ENCODE measurements around the gene PROSER2. TPM values are rescaled to one million over a fixed set of nuclear protein-coding genes. Genes with fewer than 3 reads are reported as not detected.

PROSER2 gene
- total RNA-seq, 1 experiment from 2014 or later = 10.6 TPM

DNA sequence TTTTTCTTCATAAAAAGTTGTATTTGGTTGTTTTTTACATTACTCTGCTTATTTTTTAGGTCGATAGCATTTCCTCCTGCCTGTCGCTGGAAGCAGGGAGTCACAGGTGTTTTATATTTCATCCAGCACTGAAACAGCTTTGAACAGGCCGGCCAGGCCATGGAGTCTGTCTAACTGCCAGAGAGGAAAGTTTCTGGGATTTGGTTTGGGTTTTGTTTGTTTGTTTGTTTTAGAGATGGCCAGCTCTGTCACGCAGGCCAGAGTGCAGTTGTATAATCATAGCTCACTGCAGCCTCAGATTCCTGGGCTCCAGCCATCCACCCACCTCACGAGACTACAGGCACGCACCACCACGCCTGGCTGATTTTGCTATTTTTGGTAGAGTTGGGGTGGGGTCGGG, 23.4 kb downstream of the PROSER2 start:
- Histone ChIP-seq H3K27ac (ENCODE audit: insufficient read length, low read depth, low read length) (no peak overlapping the region), H3K27me3 (ENCODE audit: insufficient read depth, low read length) (no peaks in the 10 kb centered on the region), H4K5ac (ENCODE audit: insufficient read length, low read depth, low read length) (no peak overlapping the region), H3K4me2 (ENCODE audit: insufficient read depth, insufficient read length, low read length) (no peak overlapping the region), H2BK120ac (ENCODE audit: low read depth, low read length, poor library complexity, severe bottlenecking) (no peak overlapping the region), H2AK5ac (ENCODE audit: insufficient read length, low read length) (no peak overlapping the region), H3K14ac (ENCODE audit: insufficient read depth, low read length) (no peak overlapping the region), H2BK20ac (ENCODE audit: low read depth, low read length, poor library complexity, severe bottlenecking) (no peak overlapping the region), H2AFZ (ENCODE audit: low read length) (no peak overlapping the region), H2BK15ac (ENCODE audit: low read depth, low read length) (no peak overlapping the region), H3K4ac (ENCODE audit: low read depth, low read length) (no peak overlapping the region), H3T11ph (ENCODE audit: low read length) (no peak overlapping the region), H3K56ac (ENCODE audit: insufficient read length, low read depth, low read length) (no peak overlapping the region), H4K91ac (ENCODE audit: insufficient read length, low read depth, low read length) (no peak overlapping the region), H3K18ac (ENCODE audit: insufficient read length, low read depth, low read length) (no peak overlapping the region), H3K4me1 (ENCODE audit: insufficient read depth, low read length) (no peaks in the 10 kb centered on the region), H2BK12ac (ENCODE audit: insufficient read length, low read depth, low read length) (no peak overlapping the region), H3K23me2 (ENCODE audit: insufficient read length, low read depth, low read length, poor library complexity, severe bottlenecking) (no peaks in the 10 kb centered on the region), H3K79me1 (ENCODE audit: insufficient read depth, low read depth, low read length, poor library complexity, severe bottlenecking) (no peaks in the 10 kb centered on the region), H3K9ac (ENCODE audit: extremely low read depth, insufficient read length, low read length) (no peak overlapping the region), H4K20me1 (ENCODE audit: control insufficient read depth, insufficient read depth, insufficient read length) (no peaks in the 10 kb centered on the region), H3K9me3 (ENCODE audit: control insufficient read depth, low read depth, low read length) (no peaks in the 10 kb centered on the region), H3K23ac (ENCODE audit: insufficient read length, low read depth, low read length) (no peak overlapping the region), H2BK5ac (ENCODE audit: insufficient read length, low read length) (no peak overlapping the region), H4K8ac (replicated peaks; ENCODE audit: insufficient read length, low read depth, low read length) (no peak overlapping the region), H3K79me2 (ENCODE audit: insufficient read depth, low read length) (no peaks in the 10 kb centered on the region)
- no peak for DNase-seq
- Mint-ChIP-seq H3K9me3 (no peaks in the 10 kb centered on the region), H3K4me3 (no peak overlapping the region), H3K27ac (peak overlapping the region in 1 of 3 experiments; percentile 26; a peak in 3 of 7 replicates), H3K36me3 (ENCODE audit: insufficient read depth in 1 of 3, low read depth in 3 of 3) (peaks cover 0 to 4% (median 0%) of the 10 kb centered on the region in 3 experiments; a peak in 2 of 7 replicates), H3K4me1 (peaks cover 2 to 5% of the 10 kb centered on the region in 2 experiments; a peak in 2 of 4 replicates), H3K27me3 (ENCODE audit: low read depth) (no peaks in the 10 kb centered on the region)
- TF ChIP-seq, protein P1, sequence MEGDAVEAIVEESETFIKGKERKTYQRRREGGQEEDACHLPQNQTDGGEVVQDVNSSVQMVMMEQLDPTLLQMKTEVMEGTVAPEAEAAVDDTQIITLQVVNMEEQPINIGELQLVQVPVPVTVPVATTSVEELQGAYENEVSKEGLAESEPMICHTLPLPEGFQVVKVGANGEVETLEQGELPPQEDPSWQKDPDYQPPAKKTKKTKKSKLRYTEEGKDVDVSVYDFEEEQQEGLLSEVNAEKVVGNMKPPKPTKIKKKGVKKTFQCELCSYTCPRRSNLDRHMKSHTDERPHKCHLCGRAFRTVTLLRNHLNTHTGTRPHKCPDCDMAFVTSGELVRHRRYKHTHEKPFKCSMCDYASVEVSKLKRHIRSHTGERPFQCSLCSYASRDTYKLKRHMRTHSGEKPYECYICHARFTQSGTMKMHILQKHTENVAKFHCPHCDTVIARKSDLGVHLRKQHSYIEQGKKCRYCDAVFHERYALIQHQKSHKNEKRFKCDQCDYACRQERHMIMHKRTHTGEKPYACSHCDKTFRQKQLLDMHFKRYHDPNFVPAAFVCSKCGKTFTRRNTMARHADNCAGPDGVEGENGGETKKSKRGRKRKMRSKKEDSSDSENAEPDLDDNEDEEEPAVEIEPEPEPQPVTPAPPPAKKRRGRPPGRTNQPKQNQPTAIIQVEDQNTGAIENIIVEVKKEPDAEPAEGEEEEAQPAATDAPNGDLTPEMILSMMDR (conservative IDR thresholded peaks at IDR 0.05) = no peak
- no CpG with 5 or more reads among the region's 8 CpGs for WGBS (ENCODE audit: extremely low coverage, insufficient read length, low lambda C conversion rate)
